HG02884 (cell line): ENCODE data around the gene EFNA3.
"Not testable (repeated sequence)": the region's sequence is repeated elsewhere in the genome, so short reads cannot be mapped to it uniquely, and the experiment has no call there.

Experiments used
- ATAC-seq: cut with Tn5 transposase; IDR thresholded peaks from one replicate; pipeline ENCODE4 v1.9.1; 2021; ENCODE audit warnings: mild to moderate bottlenecking, moderate library complexity; ENCODE audit not compliant: unreplicated experiment

Gene EFNA3

DNA sequence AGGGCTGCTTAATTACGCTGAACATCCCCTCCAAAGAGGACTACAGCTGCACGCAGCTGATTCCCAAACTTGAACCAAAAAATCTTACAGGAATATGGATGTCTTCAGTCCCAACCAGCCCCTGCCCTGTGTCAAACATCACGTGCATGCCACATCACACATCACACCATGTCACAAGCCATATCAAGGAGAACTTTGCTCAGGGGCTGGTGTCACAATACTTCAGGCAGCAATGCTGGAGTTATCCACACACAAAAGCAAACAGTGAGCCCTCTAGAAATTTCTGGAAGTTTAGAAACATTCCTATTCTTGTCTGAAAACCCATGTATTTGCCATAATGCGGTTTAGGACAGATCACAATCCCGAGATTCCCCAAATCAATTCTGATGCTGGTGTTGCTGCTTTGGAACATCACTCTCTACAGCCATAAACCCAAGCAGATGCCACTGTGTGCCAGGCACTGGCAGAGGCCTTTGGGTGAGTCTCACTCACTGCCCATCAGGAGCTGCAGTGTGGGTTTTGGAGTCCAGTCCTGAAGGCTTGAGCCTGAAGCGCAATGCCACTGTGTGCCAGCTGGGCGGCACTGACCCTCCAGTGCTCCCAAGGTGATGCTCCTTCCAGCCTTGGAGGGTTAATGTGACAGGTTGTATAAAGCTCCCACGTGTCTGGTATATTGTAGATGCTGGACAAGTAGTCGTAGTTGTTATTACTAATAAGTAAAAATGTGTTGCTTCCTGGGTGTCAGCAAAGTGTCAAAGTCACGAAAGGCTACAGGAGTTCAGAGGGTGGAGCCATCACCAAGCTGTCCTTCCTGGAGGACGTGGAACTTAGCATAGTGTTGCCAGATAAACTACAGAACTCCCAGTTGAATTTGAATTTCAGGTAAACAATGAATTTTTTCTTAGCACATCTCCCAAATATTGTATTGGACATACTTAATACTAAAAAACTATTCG lies 28.9 kb downstream of the EFNA3 start:
- no peak for ATAC-seq

DNA sequence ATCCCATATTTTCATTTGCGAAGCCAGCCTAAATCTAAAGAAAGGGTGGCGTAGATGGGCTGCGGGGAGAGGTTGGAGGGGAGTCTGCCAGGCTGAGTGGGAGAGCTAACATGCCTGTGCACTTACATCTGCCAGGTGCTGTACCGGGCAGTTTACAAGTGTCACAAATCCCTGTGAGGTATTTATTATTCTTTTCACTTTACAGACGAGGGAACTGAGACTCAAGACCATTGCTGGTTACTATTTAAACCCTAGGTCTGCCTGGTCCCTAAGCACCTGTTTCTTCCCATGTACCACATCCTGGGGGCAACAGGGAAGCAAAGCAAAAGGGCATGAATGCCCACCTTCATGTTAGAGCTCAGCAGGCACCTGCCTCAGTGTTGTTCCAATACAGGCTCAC lies 29.7 kb downstream of the EFNA3 start:
- ATAC-seq: no peak

DNA sequence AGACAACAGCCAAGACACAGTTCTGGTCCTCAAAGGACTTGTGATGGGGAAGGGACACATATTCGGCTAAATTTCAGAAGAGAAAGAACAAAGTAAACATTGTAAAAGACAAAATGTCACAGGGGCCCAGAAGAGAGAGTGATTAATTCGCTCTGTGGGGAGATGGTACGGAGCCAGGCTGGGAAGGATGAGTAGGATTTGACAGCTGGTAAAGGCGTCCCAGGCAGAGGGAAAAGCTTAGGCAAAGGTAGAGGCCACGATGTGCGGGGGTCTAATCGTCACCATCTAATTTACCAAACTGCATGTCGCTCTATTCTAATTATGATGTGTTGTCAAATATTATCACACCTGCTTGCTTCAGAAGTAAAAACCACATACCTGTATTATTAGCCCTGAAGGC lies 31.7 kb downstream of the EFNA3 start:
- ATAC-seq: no peak

DNA sequence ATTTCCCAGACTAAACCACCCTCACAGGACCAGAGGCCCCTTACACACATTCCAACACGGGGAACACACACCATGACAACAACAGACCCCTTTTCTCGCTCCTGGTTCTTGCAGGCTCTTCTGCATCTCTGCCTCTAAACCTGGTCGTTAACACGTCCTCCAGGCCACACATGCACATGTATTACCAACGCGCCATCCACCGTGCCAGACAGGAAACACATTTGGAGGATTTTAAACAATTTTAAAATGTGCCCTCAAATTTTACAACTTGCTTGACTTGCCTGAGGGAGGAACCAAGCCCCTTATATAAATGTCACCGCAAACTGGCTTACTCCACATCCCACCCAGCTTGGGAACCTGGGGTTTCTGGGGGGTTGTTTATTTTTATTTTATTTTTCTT lies 32.2 kb downstream of the EFNA3 start:
- ATAC-seq: no peak

DNA sequence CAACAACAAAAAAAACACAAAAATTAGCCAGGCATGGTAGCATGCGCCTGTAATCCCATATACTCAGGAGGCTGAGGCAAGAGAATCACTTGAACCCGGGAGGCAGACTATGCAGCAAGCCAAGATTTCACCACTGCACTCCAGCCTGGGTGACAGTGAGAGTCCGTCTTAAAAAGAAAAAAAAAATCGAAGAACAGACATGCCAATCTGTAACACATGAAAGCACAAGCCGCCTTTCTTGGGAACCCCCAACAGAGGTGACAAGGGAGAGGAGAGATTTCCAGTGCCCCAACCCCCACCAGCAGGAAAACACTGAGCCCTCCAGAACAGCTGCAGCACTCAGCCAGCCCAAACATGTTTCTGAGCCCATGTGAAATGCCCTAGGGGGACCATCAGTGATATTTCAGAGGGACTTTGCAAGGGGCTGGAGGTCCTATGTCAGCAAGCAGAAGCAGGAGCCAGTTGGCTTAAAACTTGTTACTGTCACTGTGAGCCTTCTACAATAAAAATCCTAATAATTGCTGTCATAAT lies 34.9 kb downstream of the EFNA3 start:
- no peak for ATAC-seq

DNA sequence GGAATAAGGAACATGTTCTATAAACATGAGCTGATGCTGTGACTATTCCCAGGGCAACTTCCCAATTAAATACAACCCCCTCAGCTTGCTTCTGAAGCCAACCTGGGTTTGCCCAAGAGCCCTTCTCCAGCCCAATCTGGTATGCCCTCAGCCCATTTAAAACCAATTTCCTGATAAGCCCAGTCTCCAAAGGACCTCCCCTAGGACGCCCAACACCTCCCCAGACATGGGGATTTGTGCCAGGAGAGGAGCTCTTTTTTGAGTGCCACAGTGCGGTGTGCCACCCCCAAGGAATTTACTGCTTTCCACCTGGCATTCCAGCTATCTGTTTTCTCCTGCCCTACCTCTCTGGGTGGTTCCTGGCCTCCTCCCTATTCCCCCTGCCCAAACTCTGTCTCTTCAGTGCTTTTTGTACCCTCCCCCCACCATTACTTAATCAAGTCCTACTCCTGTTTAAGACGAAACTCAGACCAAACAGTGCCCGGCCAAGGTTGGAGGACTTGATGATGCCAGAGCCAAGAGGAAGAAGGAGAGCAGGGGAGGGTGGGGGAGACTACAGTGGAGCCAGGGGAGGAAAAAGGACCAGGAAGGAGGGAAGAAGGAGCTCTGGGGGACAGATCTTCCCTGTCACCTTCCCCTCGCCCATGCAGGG lies 37.6 kb downstream of the EFNA3 start:
- ATAC-seq: no peak

DNA sequence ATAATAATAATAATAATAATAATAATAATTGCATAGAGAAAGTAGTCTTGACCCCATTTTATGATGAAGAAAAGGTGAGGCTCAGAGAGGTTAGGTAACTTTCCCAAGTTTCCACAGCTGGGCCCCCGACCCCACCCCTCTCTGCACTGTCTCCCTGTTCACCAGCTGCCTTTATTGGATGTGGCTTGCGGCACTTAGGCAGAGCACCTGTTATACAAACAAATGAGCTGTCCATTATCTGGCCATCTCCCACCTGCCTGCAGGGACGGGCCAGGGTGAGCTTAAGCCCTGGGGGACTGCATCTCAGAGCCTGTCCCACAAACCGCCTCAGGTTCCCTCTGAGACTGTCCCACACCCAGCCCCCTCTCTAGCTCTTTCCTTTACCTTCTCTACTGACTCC lies 39.0 kb downstream of the EFNA3 start:
- ATAC-seq: no peak

DNA sequence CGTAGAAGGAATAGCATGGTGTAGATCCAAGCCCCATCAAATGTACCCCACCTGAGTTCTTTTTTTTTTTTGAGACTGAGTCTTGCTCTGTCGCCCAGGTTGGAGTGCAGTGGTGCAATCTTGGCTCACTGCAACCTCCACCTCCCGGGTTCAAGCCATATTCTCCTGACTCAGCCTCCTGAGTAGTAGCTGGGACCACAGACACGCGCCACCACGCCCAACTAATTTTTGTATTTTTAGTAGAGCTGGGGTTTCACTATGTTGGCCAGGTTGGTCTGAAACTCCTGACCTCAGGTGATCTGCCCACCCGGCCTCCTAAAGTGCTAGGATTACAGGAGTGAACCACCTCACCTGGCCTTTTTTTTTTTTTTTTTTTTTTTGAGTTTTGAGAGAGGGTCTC lies 39.5 kb downstream of the EFNA3 start:
- ATAC-seq: not testable (repeated sequence)

DNA sequence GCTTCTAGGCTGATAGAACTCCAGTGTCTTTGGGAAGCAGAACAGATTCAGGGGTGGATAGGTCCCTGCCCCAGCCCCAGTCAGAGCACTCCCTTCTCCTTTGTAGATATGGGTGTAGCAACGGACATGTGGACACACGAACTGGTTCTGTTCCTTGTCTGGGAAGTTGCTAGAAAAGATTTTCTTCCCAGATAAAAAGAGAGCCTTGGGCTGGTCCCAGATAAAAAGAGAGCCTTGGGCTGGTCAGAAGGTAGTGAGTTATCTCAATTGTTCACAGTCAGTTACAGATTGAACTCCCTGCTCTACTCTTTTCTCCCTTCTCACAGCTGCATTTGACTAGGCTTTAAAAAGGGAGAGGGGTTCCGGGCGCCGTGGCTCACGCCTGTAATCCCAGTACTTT lies 41.6 kb downstream of the EFNA3 start:
- ATAC-seq: no peak

DNA sequence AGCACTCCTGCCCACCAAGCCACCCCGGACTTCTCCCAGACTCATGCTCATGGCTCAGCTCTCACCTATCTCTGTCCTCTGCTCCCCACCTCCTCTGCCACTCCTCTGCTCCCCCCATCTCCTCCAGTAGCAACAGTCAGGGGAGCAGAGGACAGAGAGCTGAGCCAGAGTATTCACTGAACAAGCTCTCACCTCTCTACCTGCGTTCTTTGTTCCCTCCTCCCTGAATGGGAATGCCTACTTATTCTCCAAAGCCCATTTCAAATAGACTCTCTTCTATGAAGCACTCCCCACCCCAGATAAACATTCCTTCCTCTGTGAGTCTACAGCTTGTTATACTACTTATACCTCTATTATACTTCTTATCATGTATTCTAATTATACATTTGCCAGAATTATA lies 42.6 kb downstream of the EFNA3 start:
- ATAC-seq: no peak

DNA sequence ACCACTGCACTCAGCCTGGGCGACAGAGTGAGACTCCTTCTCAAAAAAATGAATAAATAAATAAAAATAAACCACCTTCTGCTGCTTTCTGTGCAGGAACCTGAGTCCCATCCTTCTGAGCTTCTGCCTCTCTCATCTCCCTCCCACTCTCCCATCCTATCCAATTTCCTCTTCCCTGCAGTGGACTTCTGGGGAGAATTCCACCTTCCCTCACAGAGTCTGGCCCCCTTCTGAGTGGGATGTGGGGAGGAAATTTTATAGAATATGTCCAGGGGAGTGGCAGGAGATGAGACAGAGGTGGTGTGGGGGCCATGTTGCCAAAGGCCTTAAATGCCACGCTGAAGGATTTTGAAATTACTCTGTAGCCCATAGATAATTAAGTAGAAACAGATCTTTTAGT lies 43.7 kb downstream of the EFNA3 start:
- ATAC-seq: no peak

DNA sequence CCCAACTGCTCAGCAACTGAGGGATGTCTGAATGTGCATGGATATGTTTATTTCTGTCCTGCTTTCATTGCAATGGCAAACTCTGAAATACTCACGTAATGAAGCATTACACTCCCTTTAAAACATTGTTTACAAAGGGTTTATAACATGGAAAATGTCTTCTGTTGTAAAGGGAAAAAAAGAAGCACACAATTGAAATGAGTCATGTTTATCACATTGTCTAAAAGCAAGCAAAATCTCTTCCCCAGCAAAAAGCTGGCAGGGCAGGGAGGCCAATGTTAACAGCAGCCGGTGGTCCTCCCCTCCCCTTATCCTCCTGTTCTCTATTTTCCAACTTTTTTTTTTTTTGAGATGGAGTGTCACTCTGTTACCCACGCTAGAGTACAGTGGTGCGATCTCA lies 45.2 kb downstream of the EFNA3 start:
- no peak for ATAC-seq

DNA sequence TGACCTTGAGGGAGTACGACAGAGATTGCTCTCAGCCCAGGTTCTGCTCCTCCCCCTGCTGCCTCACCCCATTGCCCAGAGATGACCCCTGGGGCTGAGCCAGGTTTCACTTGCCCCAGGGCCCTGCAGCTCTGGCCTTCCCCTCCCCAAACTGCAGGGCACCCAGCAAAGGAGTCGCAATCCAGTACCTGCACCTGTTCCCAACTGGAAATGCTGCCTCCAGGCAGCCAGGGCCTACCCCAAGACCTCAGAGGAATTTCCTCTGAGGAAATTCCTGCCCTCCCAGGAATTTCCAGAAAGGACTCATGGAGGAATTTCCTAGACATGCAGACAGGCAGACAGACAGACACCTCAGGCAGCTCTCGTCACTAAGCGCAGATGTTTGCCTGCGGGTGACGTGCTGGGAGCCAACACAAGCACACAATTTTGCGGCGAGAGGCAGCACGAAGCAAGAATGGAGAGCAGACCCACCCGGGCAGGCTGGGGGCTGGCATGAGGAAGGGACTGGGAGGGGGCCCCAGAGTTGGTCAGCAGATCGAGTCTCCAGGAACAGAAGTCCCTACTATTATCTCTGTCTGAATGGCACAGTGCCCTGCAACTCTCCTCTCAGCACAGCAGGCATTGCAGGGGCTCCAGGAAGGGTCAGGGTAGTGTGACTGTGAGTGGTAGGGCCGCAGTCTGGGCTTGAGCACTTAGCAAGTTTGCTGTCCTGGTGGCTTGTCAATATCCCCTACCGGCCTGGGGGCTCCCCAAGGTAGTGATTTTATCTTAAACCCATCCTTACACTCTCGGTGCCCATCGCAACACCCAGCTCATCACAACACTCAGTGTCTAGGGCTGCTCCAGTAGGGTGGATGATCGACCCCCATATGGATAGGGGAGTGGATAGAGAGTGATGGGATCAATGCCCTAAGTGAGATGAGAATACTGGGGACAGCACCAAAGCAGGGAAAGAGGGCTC lies 46.1 kb downstream of the EFNA3 start:
- ATAC-seq: no peak

DNA sequence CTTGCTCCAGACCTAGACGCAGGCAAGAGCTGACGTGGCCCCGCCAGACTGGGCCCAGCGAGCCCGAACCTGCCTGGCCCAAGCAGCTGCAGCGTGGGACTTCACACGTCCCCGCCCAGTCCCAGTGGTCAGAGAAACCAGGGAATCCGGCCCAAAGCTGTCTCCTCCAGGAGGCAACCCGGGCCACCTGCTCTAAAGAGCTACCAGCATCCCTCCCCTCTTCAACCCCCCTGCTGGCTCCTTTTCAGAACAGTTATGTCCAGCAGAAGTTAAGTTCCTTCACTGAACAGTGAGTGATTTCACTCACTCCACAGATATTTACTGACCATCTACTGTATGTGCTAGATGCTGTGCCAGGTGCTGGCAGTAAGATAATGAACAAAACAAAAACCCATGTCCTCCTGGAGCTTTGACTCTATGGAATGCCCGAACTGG lies 46.9 kb downstream of the EFNA3 start:
- no peak for ATAC-seq

DNA sequence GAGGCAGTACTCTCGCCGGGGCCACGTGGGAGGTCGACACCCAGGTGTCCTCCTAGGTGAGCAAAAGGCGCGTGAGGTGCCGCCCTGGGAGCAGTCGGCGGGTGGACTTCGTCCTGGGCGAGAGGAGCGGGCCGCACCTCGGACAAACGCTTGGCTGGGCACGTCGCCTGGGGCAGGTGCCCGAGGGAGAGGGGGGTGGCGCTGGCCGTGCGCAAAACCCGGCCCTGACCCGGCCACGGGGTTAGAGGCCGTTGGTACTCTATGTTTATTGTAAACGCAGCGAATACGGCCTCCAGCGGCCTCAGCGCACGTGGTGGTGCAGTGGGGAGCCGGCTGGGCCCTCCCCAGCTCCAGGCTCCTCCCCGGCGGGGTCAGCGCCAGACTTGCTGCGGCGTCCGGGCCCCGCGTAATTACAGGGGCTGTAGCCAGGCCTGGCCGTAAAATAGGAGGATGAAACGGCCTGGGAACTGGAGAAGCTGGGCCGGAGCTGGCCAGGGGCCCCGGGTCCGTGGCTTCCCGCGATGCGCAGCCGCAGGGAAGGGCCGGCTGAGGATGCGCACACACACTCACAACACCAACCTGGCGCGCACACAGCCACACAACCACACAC lies 47.4 kb downstream of the EFNA3 start:
- ATAC-seq: no peak

DNA sequence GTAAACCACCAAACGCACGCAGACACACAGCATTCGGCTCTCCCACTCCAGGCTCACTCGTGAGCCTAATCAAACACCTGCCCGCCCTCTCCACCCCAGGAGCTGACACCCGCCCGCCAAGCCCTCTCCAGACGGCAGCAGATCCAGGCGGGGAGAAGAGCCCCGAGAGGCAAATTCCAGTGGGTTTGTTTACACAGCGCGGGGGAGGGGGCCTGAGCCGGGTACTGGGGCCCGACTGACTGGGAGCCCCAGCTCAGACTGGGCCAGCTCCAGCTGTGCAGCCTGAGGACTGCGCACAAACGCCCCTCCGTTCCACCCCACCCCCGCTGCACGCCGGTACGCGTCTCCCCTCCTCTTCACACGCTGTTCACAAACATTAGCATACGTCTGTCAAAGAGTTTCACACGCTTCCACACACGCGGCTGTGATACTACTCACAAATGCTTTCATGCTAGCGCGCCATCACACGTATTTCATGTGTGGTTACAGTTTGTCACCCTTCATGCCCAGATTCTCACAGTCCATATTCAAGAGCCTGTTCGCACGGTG lies 48.0 kb downstream of the EFNA3 start:
- no peak for ATAC-seq

DNA sequence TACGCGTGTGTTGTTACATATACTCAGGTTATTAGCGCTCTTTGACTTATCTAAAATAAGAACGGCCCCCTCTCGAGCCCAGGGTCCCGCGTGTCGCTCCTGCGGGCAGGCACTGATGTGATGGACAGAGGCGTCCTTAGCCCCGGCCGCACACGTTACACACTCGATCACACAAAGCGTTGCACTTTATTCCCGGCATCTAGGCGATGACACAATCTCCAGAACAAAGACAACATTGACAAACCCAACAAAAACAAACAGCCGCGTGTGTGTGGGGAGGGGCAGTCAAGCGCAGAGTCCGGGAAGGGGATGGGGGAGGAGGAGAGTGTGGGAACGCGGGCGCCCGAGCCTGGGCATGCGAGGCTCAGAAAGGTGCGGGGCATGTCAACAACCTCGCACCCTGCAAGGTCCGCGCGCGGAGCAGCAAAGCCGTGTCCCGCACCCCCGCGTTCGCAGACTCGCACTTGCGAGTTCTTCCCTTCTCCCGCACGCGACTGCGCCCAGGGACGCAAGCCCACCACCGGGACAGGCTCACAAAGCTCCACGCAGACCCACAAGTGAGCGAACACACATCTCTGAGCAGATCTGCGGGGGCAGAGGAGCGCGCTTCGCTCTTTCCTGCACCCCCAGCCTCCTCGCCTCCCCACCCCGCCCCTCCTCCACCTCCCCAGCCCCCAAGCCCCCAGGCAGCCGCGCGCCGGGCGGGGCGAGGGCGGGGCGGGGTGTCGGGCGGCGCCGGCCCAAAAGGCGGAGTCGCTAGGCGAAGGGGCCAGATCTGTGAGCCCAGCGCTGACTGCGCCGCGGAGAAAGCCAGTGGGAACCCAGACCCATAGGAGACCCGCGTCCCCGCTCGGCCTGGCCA lies 48.7 kb downstream of the EFNA3 start, which contains the start of gene EFNA1:
Gene EFNA1 (plus strand): TSS at position 772 of the 862 bp plus-strand sequence. CDS start 102 bp downstream, outside the sequence.
- ATAC-seq: no peak

DNA sequence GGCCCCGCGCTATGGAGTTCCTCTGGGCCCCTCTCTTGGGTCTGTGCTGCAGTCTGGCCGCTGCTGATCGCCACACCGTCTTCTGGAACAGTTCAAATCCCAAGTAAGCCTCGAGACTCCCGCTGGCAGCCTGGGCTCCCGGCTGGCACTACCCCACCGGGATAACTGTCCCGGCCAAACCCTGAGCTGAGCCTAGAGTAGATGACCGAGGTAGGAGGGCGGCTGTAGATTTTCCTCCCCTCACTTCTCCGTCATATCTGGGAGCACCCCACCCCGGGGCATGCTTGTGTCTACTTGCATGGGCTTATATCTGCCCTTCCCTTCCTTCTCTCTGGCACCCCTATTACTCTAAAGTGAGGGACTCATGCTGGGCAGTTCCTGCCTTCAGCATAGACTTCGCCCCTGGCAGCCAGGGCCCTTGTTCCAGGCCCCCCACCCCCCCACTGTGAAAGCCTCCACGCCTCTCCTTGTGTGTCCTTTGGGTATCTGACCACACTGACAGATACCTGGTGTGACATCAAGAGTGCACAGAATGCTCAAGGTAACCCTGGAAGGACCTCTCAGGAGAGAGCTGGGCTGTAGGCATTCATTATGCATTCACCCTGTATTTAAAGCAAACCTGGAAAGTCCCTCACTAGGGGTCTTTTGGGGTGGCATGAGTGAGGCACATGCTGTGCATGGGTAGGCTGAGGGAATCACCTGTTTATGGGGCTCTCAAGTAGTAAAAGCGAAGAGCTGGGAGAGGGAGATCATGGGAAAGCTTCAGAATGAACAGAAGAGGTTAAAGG lies 49.5 kb downstream of the EFNA3 start:
- ATAC-seq: no peak
